Testis (tissue), 2 donors: ENCODE measurements around the gene ELMO1.

Experiments used
- POLR2A ChIP-seq: fragments of 450-650 bp; IDR thresholded peaks from one replicate; pipeline ENCODE4 v1.6.1; 2017; ENCODE audit warnings: antibody characterized with exemption, mild to moderate bottlenecking, moderate library complexity
- TF ChIP-seq, protein P1 (sequence below), 3 experiments: fragments of 450-650 bp in 2 of 3; fragments of 200-600 bp in 1 of 3; sonication (generic) in 1 of 3; IDR thresholded peaks; one replicate each; pipeline ENCODE4 v1.5.1; 2016 to 2019; ENCODE audit warnings: antibody characterized with exemption in 3 of 3, mild to moderate bottlenecking in 2 of 3, moderate library complexity in 1 of 3

DNA sequence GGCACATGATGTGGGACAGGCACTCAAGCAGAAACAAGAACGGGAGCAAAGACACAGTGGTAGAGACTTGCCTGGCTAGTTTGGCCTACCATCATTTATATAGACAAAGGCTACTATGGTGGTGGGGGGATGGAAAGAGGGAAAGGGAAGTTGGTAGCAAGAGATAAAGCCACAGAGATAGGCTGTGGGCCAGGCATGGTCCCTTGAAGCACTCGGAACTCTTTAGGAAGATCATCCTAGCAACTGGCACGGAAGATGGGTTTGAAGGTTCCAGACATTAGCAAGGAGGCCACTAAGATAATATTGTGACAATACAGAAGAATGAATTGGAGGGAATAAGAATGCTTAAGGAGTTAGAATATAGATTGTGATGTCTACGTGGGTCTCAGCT lies 319.6 kb downstream of the ELMO1 start:
- TF ChIP-seq, protein P1, sequence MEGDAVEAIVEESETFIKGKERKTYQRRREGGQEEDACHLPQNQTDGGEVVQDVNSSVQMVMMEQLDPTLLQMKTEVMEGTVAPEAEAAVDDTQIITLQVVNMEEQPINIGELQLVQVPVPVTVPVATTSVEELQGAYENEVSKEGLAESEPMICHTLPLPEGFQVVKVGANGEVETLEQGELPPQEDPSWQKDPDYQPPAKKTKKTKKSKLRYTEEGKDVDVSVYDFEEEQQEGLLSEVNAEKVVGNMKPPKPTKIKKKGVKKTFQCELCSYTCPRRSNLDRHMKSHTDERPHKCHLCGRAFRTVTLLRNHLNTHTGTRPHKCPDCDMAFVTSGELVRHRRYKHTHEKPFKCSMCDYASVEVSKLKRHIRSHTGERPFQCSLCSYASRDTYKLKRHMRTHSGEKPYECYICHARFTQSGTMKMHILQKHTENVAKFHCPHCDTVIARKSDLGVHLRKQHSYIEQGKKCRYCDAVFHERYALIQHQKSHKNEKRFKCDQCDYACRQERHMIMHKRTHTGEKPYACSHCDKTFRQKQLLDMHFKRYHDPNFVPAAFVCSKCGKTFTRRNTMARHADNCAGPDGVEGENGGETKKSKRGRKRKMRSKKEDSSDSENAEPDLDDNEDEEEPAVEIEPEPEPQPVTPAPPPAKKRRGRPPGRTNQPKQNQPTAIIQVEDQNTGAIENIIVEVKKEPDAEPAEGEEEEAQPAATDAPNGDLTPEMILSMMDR (IDR thresholded peaks at IDR 0.05), result no peak
- no peak for TF ChIP-seq POLR2A
